HL-60/S4 treated with retinoic acid at 250 ng/mL for 4 days and 3 days (cell line): ENCODE measurements around the gene GPHN.

Experiments
- in situ Hi-C: fragments of 300-500 bp; cut with MboI; formaldehyde crosslinking; loops from 2 replicates; pipeline ENCODE4 v1.7.0; 2022; ENCODE audit warnings: low sequenced_read_pairs

GPHN gene

DNA sequence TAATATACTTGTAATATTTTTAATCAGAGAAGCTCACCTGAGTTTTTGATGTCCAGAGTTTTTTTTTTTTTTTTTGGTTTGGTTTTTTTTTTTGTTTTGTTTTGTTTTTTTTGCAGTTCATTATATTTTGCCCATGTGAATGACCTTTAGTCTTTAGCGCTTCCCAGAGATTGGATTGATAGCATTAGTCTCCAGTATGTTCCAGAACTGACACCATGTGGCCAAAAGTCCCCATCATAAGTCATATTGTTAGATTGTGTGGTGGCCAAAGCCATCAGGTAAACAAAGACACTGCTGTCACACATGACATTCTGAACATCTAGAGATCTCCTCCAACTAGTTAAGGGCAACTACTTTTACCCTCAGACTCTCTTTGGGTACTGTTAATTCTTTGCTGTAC is 408.5 kb downstream of the GPHN start:
- in situ Hi-C loops: no loop called here

DNA sequence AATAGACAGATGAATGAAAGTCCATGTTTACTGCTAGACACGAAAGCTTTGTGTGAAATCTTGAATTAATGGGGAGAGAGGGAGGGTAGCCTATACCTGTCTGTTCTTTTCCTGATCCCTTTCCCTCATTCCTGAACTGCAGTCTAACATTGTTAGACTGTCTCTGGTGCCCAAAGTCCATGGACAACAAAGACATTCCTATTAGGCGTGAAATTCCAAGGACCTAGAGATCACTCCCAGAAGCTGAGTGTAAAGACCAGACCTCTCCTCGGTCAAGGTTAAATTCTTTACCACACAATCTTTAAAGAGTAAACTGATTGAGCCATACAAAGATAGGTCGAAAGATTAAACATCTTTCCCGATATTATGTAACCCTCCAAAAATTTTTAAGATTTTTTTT is 410.6 kb downstream of the GPHN start:
- in situ Hi-C loops: no loop called here

DNA sequence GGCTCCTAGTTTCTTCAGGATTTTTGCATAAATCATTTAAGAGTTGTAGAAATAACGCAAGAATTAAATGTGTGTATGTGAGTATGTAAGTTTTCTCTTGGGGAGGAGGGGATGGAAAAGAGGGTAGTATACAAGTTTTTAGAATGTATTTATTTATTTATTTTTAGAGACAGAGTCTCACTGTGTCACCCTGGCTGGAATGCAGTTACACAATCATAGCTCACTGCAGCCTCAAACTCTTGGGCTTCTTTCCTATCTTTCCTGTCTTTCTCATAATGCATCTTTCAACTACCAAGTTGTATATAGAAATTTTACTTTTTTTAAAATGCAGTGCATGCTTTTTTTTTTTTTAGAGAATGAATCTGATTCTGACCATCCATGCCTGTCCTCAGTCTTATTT is 412.2 kb downstream of the GPHN start:
- in situ Hi-C loops: no loop called here

DNA sequence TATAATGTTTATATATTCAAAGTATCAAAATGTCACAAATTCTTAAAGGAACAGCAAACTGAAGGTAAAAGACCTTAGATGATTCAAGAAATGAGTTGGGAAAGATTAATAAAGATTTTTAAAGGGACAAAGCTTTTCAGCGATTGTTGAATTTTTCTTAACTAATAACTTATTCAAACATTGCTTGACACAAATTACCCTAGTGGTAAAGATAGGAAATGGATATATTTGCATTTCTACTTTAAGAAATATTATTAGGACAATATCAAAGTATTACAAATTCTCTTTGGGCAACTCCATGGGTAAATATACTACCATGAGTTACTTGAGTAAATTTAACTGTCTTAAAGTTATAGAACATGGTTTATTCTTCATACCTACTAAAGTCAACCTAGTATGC is 415.3 kb downstream of the GPHN start:
- in situ Hi-C loops: no loop called here

GRCh38 chr14:66939409-66939808 is 431.5 kb downstream of the GPHN start:
- in situ Hi-C loops: no loop called here

GRCh38 chr14:66944872-66945271 is 436.9 kb downstream of the GPHN start:
- in situ Hi-C loops: no loop called here

- in situ Hi-C loops: no loop called here
Observed at GRCh38 chr14:66955159-66955558, 447.2 kb downstream of the GPHN start.

GRCh38 chr14:66959437-66960050 is 451.6 kb downstream of the GPHN start:
- in situ Hi-C loops: no loop called here

DNA sequence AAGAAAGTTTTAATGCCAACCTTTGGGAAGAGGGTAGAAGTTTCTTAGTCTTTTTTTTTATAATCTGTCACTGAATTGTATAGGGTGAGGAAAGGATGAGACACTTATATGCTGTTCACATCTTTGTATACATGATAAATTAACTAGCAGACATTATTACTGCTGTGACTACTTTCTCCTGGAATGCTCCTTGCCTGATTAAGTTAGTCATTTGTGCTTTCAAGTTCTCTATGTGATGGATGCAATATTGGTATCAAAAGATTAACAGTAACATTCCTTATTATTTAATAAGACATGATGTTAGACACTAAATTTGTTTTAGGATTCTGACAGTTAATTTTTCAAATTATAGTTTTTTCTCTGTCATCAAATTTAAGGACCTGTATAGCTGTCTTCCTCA is 457.9 kb downstream of the GPHN start:
- in situ Hi-C loops: no loop called here

GRCh38 chr14:66972469-66972868 is 464.5 kb downstream of the GPHN start:
- in situ Hi-C loops: no loop called here

GRCh38 chr14:66974397-66975025 is 466.6 kb downstream of the GPHN start:
- in situ Hi-C loops: no loop called here

DNA sequence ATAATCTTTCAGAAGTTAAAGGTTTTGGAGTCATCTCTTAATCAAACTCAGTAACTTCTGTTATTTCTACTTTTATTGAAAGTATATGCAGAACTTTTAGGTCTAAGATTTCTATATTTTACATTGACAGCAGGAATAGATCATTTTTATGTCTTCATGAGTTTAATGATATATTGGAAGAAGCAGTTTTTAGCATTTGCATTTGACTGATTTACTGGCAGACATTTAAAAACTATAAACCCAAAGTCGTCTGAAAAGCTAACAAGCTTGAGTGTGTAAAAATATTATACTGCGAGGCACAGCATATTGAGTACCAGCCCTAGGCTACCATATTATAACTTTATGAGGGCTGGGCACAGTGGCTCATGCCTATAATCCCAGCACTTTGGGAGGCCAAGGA is 467.3 kb downstream of the GPHN start:
- in situ Hi-C loops: no loop called here

DNA sequence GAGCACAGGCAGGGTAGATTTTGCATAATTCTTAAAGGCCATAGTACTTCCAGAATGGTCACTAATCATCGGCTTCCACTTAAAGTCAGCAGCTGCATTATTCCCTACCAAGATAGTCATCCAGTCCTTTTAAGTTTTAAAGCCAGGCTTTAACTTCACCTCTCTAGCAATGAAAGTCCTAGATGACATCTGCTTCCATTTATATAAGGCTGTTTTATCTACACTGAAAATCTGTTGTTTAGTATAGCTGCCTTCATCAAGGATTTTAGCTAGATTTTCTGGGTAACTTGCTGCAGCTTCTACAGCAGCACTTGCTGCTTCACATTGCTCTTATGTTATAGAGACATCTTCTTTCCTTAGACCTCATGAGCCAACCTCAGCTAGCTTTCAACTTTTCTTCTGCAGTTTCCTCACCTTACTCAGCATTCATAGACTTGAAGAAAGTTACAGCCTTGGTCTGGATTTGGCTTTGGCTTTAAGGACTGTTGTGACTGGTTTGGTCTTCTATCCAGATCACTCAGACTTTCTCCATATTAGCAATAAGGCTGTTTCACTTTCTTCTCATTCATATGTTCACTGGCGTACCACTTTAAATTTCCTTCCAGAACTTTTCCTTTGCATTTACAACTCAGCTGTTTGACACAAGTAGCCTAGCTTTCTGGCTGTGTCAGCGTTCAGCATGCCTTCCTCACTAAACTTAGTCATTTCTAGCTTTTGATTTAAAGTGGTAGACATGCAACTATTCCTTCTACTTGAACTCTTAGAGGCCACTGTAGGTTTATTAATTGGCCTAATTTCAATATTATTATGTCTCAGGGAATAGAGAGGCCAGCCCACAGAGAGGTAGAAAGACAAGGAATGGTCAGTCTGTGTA is 471.4 kb downstream of the GPHN start:
- in situ Hi-C loops: no loop called here

GRCh38 chr14:66982247-66982646 is 474.3 kb downstream of the GPHN start:
- in situ Hi-C loops: no loop called here

DNA sequence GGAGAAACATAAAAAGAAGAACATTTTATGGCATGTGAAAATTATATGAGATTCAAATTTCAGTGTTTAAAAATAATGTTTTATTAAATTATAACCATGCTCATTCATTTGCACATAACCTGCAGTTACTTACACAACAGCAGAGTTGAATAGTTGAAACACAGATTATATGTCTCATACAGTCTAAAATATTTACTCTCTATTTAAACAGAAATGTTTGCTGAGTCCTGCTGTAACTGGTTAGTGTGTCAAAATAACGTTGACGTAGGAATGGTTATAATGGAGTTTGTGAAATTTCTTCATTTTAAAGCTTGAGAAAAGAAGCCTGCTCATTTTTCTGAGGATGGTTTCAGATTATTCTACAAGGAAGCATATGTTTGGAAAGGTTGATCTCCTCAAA is 484.8 kb downstream of the GPHN start:
- in situ Hi-C loops: no loop called here

GRCh38 chr14:66993512-66993911 is 485.6 kb downstream of the GPHN start:
- in situ Hi-C loops: no loop called here

DNA sequence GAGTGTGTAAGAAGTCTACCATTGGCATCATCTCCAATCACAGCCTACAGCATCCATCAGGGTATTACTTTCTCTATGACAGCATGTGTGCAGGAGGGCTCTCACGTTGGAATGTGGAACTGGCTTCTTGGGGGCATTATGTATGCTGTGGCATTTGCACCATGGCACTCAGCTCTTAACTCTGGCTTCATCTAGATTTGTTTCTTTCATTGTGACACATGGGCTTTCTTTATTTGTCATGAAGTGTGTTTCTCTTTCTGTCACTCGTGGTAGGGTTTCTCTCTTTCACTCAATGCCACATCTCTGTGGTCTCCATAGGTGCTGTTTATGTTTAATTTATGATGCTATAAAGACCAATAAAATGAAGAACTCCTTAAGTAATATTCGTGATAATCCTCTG is 490.1 kb downstream of the GPHN start:
- in situ Hi-C loops: no loop called here

- in situ Hi-C loops: no loop called here
Observed at GRCh38 chr14:66999978-67000377, 492.0 kb downstream of the GPHN start.

- in situ Hi-C loops: no loop called here
Observed at GRCh38 chr14:67002994-67003753, 495.2 kb downstream of the GPHN start.

- in situ Hi-C loops: no loop called here
Observed at GRCh38 chr14:67004521-67004920, 496.6 kb downstream of the GPHN start.

- in situ Hi-C loops: no loop called here
Observed at GRCh38 chr14:67010602-67011001, 502.7 kb downstream of the GPHN start.
